ENCODE measurements around the gene SPPL3.

Gene SPPL3

GRCh38 chr12:120761519-120761934 is 142.6 kb downstream of the SPPL3 start:
- no peaks in the 10 kb centered on the region for H3K9me3 Mint-ChIP-seq
- H3K4me1 Mint-ChIP-seq (ENCODE audit: low read depth): peaks cover 2% of the 10 kb centered on the region
- peaks cover 13% of the 10 kb centered on the region for H3K36me3 Mint-ChIP-seq (ENCODE audit: low read depth)
- H3K27me3 Mint-ChIP-seq (ENCODE audit: low read depth): no peaks in the 10 kb centered on the region
- no peak overlapping the region for H3K4me3 Mint-ChIP-seq
- H3K27ac Mint-ChIP-seq: no peak overlapping the region

GRCh38 chr12:120760349-120761254 is 143.6 kb downstream of the SPPL3 start:
- no peak overlapping the region for H3K4me3 Mint-ChIP-seq
- H3K27ac Mint-ChIP-seq: peak overlapping the region; percentile 45
- H3K36me3 Mint-ChIP-seq (ENCODE audit: low read depth): peaks cover 13% of the 10 kb centered on the region

GRCh38 chr12:120759591-120760348 is 144.4 kb downstream of the SPPL3 start:
- H3K27ac Mint-ChIP-seq: peak overlapping the region; percentile 26
- H3K4me3 Mint-ChIP-seq: no peak overlapping the region
- H3K36me3 Mint-ChIP-seq (ENCODE audit: low read depth): peaks cover 12% of the 10 kb centered on the region
- peaks cover 2% of the 10 kb centered on the region for H3K4me1 Mint-ChIP-seq (ENCODE audit: low read depth)
- H3K9me3 Mint-ChIP-seq: peaks cover 5% of the 10 kb centered on the region
- H3K27me3 Mint-ChIP-seq (ENCODE audit: low read depth): no peaks in the 10 kb centered on the region

More at GRCh38 chr12:120760349-120761254, 143.6 kb downstream of the SPPL3 start:
- Mint-ChIP-seq H3K27me3 (ENCODE audit: low read depth) (no peaks in the 10 kb centered on the region), H3K9me3 (no peaks in the 10 kb centered on the region), H3K4me1 (ENCODE audit: low read depth) (peaks cover 2% of the 10 kb centered on the region)

GRCh38 chr12:120758798-120759590 is 145.2 kb downstream of the SPPL3 start:
- no peak overlapping the region for H3K4me3 Mint-ChIP-seq

GRCh38 chr12:120757949-120758348 is 146.2 kb downstream of the SPPL3 start:
- H3K4me1 Mint-ChIP-seq (ENCODE audit: low read depth): peaks cover 2% of the 10 kb centered on the region
- peaks cover 3% of the 10 kb centered on the region for H3K27me3 Mint-ChIP-seq (ENCODE audit: low read depth)
- peaks cover 10% of the 10 kb centered on the region for H3K9me3 Mint-ChIP-seq
- no peak overlapping the region for H3K4me3 Mint-ChIP-seq
- peaks cover 6% of the 10 kb centered on the region for H3K36me3 Mint-ChIP-seq (ENCODE audit: low read depth)
- no peak overlapping the region for H3K27ac Mint-ChIP-seq

More at GRCh38 chr12:120758798-120759590, 145.2 kb downstream of the SPPL3 start:
- Mint-ChIP-seq H3K9me3 (peaks cover 6% of the 10 kb centered on the region), H3K27me3 (ENCODE audit: low read depth) (no peaks in the 10 kb centered on the region), H3K27ac (no peak overlapping the region), H3K36me3 (ENCODE audit: low read depth) (peaks cover 9% of the 10 kb centered on the region), H3K4me1 (ENCODE audit: low read depth) (peaks cover 2% of the 10 kb centered on the region)

- Mint-ChIP-seq H3K4me3 (no peak overlapping the region), H3K27ac (no peak overlapping the region), H3K4me1 (ENCODE audit: low read depth) (peaks cover 2% of the 10 kb centered on the region), H3K9me3 (peaks cover 10% of the 10 kb centered on the region), H3K36me3 (ENCODE audit: low read depth) (peaks cover 5% of the 10 kb centered on the region), H3K27me3 (ENCODE audit: low read depth) (peaks cover 3% of the 10 kb centered on the region)
Observed at GRCh38 chr12:120757226-120757742, 146.9 kb downstream of the SPPL3 start.

GRCh38 chr12:120755269-120755668 is 148.9 kb downstream of the SPPL3 start:
- Mint-ChIP-seq H3K4me1 (ENCODE audit: low read depth) (peaks cover 2% of the 10 kb centered on the region), H3K27me3 (ENCODE audit: low read depth) (peaks cover 7% of the 10 kb centered on the region), H3K36me3 (ENCODE audit: low read depth) (no peaks in the 10 kb centered on the region), H3K9me3 (peaks cover 10% of the 10 kb centered on the region), H3K4me3 (no peak overlapping the region), H3K27ac (no peak overlapping the region)

GRCh38 chr12:120754792-120755191 is 149.4 kb downstream of the SPPL3 start:
- Mint-ChIP-seq H3K9me3 (peaks cover 10% of the 10 kb centered on the region), H3K27me3 (ENCODE audit: low read depth) (peaks cover 7% of the 10 kb centered on the region), H3K4me1 (ENCODE audit: low read depth) (no peaks in the 10 kb centered on the region), H3K4me3 (no peak overlapping the region), H3K27ac (no peak overlapping the region), H3K36me3 (ENCODE audit: low read depth) (no peaks in the 10 kb centered on the region)

- H3K4me3 Mint-ChIP-seq: no peak overlapping the region
- no peak overlapping the region for H3K27ac Mint-ChIP-seq
- no peaks in the 10 kb centered on the region for H3K36me3 Mint-ChIP-seq (ENCODE audit: low read depth)
- H3K9me3 Mint-ChIP-seq: peaks cover 10% of the 10 kb centered on the region
- peaks cover 7% of the 10 kb centered on the region for H3K27me3 Mint-ChIP-seq (ENCODE audit: low read depth)
- H3K4me1 Mint-ChIP-seq (ENCODE audit: low read depth): no peaks in the 10 kb centered on the region
Observed at GRCh38 chr12:120751389-120751788, 152.8 kb downstream of the SPPL3 start.

GRCh38 chr12:120750806-120751205 is 153.4 kb downstream of the SPPL3 start:
- Mint-ChIP-seq H3K4me1 (ENCODE audit: low read depth) (no peaks in the 10 kb centered on the region), H3K9me3 (peaks cover 10% of the 10 kb centered on the region), H3K27ac (no peak overlapping the region), H3K27me3 (ENCODE audit: low read depth) (peaks cover 7% of the 10 kb centered on the region), H3K36me3 (ENCODE audit: low read depth) (no peaks in the 10 kb centered on the region), H3K4me3 (no peak overlapping the region)

GRCh38 chr12:120749256-120749655 is 154.9 kb downstream of the SPPL3 start:
- Mint-ChIP-seq H3K4me3 (no peak overlapping the region), H3K9me3 (peaks cover 4% of the 10 kb centered on the region), H3K27ac (no peak overlapping the region), H3K4me1 (ENCODE audit: low read depth) (no peaks in the 10 kb centered on the region), H3K36me3 (ENCODE audit: low read depth) (no peaks in the 10 kb centered on the region), H3K27me3 (ENCODE audit: low read depth) (peaks cover 7% of the 10 kb centered on the region)

- no peaks in the 10 kb centered on the region for H3K36me3 Mint-ChIP-seq (ENCODE audit: low read depth)
- no peaks in the 10 kb centered on the region for H3K9me3 Mint-ChIP-seq
- H3K4me3 Mint-ChIP-seq: no peak overlapping the region
- peaks cover 4% of the 10 kb centered on the region for H3K27me3 Mint-ChIP-seq (ENCODE audit: low read depth)
- H3K27ac Mint-ChIP-seq: no peak overlapping the region
- H3K4me1 Mint-ChIP-seq (ENCODE audit: low read depth): no peaks in the 10 kb centered on the region
Observed at GRCh38 chr12:120748242-120748641, 155.9 kb downstream of the SPPL3 start.

GRCh38 chr12:120744922-120745493 is 159.2 kb downstream of the SPPL3 start:
- Mint-ChIP-seq H3K4me3 (no peak overlapping the region), H3K4me1 (ENCODE audit: low read depth) (no peaks in the 10 kb centered on the region), H3K27me3 (ENCODE audit: low read depth) (no peaks in the 10 kb centered on the region), H3K9me3 (no peaks in the 10 kb centered on the region), H3K36me3 (ENCODE audit: low read depth) (no peaks in the 10 kb centered on the region), H3K27ac (no peak overlapping the region)

Data from T-helper 1 cell treated with Interleukin-12 subunit alpha and Interleukin-12 subunit beta and Interleukin-4 antibody, amounts not matched to agents 30 μg/mL and 1 μg/mL, for 36 hours (primary cell).